Measurements from ENCODE around the gene MAPK11.

Gene MAPK11

DNA sequence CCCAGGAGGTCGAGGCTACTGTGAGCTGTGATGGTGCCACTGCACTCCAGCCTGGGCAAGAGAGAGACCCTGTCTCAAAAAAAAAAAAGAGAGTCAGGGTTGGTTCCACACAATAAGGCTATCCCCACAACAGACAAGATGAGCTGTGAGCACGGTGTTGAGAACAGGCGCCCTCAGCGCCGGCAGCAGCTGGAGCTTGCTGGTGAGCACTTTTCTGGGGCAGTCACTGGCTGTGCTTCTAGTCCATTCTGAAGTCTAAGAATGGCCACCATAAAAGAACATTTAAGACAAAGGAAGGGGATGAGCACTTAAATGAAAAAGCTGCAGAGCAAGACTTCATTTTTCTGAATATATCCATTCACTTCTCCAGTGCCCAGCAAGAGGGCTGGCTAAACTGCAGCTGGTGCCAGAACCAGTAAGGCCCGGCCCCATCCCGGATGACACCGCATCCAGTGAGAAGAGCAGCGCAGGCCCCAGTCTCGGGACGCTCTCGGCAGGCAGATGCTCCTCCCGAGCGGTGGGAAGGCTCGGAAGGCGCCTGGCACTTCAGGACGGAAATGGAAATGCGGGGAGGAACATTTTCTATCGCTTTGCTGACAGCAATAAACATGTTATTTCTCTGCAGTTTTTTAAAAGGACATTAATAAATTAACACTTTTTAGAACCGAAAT is 37.6 kb downstream of the MAPK11 start:
- TF ChIP-seq, protein P1, sequence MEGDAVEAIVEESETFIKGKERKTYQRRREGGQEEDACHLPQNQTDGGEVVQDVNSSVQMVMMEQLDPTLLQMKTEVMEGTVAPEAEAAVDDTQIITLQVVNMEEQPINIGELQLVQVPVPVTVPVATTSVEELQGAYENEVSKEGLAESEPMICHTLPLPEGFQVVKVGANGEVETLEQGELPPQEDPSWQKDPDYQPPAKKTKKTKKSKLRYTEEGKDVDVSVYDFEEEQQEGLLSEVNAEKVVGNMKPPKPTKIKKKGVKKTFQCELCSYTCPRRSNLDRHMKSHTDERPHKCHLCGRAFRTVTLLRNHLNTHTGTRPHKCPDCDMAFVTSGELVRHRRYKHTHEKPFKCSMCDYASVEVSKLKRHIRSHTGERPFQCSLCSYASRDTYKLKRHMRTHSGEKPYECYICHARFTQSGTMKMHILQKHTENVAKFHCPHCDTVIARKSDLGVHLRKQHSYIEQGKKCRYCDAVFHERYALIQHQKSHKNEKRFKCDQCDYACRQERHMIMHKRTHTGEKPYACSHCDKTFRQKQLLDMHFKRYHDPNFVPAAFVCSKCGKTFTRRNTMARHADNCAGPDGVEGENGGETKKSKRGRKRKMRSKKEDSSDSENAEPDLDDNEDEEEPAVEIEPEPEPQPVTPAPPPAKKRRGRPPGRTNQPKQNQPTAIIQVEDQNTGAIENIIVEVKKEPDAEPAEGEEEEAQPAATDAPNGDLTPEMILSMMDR (conservative IDR thresholded peaks at IDR 0.05; ENCODE audit: low read length) = no peak
- DNase-seq (ENCODE audit: low read depth) = no peak
- no peak overlapping the region for H3K4me3 ChIP-seq (ENCODE audit: low read length)

DNA sequence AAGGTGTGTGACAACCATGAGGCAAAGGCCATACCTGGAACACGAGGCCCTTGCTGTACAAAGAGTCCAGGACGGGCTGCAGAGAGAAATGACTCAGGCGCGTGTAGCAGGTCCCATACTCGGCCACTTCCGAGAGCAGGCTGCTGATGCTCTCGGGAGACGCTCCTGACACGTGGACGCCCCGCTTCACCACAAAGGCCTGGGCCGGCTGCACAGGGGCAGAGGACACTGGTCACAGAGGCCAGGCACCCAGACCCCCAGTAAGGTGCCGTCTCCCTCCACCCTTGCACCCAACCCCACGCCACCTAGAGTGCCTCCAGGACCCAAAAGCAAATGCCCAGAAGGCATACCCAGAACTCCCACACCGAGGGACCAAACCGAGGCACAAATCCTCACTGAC is 40.8 kb downstream of the MAPK11 start:
- TF ChIP-seq, protein P1 (conservative IDR thresholded peaks at IDR 0.05; ENCODE audit: low read length) = no peak
- DNase-seq (ENCODE audit: low read depth) = no peak
- H3K4me3 ChIP-seq (ENCODE audit: low read length) = no peak overlapping the region

DNA sequence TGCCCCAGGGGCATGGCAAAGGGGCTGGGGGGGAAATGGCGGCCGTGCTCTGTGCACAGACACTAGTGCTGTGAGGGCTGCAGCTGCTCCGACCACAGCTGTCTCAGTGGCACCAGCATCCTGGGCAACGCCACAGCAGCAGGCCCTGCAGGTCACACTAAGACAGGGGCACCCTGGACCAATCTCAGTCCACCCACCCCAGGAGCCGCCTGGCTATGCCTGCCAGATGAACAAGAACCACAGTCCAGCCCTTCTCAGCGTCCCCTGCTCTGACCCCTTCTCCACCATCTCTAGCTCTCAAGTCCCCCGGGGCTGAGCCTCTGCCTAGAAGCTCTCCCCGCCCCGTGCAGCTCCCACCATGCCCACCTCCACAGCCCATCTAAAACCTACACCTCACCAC is 41.8 kb downstream of the MAPK11 start:
- H3K4me3 ChIP-seq (ENCODE audit: low read length) = no peak overlapping the region
- no peak for DNase-seq (ENCODE audit: low read depth)
- TF ChIP-seq, protein P1 (conservative IDR thresholded peaks at IDR 0.05; ENCODE audit: low read length) = no peak

DNA sequence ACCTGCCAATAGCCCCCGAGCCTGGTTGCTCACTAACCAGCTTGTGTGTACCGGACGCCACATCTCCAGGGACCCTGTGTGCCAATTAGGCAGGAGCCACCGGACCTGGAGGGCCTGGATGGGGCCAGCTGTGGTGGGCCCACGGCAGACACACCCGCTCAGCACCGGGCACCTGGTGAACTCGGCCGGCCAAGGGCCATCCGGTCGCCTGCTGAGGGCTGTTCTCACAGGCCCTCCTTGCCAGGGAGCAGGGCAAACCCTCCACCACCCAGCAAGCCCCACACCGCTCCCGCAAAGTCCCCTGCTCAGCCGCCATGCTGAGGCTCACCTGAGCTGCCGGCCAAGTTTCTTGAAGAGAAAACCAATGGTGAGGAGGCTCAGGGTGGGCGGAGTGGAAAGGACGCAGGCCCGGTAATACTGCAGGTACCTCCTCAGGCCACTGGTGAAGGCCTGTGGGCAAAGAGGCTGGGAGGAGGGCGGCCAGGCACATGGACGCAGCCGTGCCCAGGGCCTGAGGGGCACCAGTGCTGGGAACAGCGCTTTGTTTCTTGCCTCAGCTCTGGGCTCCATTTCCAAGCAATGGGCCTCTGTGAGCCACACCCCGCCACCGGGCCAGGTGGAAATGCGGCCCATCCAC is 42.5 kb downstream of the MAPK11 start:
- no peak overlapping the region for H3K4me3 ChIP-seq (ENCODE audit: low read length)
- DNase-seq (ENCODE audit: low read depth) = no peak
- TF ChIP-seq, protein P1 (conservative IDR thresholded peaks at IDR 0.05; ENCODE audit: low read length) = no peak

DNA sequence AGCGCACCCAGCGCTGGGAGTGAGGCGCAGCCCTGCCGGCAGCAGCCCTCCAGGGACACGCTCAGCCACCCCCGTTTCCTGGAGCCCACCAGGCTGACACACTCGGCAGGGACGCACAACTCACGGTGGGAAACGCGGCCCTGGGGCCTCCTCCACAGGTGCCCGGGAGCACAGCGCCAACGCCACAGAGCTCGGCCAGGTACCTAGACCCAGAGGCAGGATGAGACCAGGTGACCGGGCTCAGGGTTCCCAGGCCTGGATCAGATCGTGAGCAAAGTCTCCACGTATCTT is 43.4 kb downstream of the MAPK11 start:
- TF ChIP-seq, protein P1 (conservative IDR thresholded peaks at IDR 0.05; ENCODE audit: low read length) = no peak
- no peak for DNase-seq (ENCODE audit: low read depth)
- H3K4me3 ChIP-seq (ENCODE audit: low read length) = no peak overlapping the region

DNA sequence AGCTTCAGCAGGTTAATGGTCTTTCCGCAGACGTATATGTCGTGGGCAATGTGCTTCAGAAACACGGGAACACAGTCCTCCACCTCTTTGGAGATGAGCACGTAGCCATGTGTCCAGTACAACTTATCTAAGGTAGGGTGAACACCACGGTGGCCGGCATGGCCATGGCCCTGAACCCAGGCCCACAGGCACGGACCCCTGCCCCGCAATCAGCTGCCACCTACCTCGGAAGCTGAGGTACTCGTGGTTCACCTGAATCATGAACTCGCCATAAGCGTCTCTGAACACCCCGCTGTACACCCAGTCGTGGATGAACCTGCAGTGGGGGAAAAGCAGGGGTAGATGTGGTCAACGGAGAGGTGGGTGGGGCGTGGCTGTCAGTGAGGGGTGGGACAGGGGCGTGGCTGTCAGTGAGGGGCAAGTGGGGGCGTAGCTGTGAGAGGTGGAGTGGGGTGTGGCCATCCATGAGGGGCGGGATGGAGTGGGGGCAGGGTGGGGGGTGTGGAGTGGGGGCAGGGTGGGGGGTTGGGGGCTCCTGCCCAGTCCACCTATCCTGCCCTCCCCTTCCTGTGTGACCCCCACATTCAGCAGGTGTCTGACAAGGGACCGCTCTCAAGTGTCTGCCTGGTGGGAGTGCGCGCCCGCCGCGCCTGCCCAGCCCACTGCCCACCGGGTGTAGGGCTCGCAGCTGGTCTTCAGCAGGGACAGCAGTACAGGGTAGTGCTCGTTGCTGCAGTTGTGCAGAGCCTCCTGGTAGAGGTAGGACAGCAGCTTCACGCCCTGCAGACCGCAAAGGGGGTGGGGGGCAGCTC is 43.9 kb downstream of the MAPK11 start:
- TF ChIP-seq, protein P1 (conservative IDR thresholded peaks at IDR 0.05; ENCODE audit: low read length) = no peak
- DNase-seq (ENCODE audit: low read depth) = no peak
- no peak overlapping the region for H3K4me3 ChIP-seq (ENCODE audit: low read length)

Measured in AG10803 (cell line).